Activated CD4-positive, alpha-beta T cell treated with anti-CD3 and anti-CD28 coated beads, Interleukin-2, amount 10 ng/mL, durations not matched to agents 24 days and 14 days (primary cell): ENCODE measurements around the gene SLC43A1. TPM values are rescaled to one million over a fixed set of nuclear protein-coding genes. Genes with fewer than 3 reads are reported as not detected.
"Not testable (repeated sequence)": the region's sequence is repeated elsewhere in the genome, so short reads cannot be mapped to it uniquely, and the experiment has no call there.

ENCODE experiments used
- DNase-seq: peaks from one replicate; pipeline ENCODE4 v3.0.0; 2022
- H3K27ac Mint-ChIP-seq: one replicate; pipeline ENCODE4 v1.8.0; 2022; ENCODE audit warnings: mild to moderate bottlenecking, mixed read lengths
- H3K27me3 Mint-ChIP-seq: one replicate; pipeline ENCODE4 v1.8.0; 2022; ENCODE audit warnings: mixed read lengths
- H3K36me3 Mint-ChIP-seq: one replicate; pipeline ENCODE4 v1.8.0; 2022; ENCODE audit warnings: low read depth, mild to moderate bottlenecking, mixed read lengths
- H3K4me1 Mint-ChIP-seq: one replicate; pipeline ENCODE4 v1.8.0; 2021; ENCODE audit warnings: mixed read lengths
- H3K4me3 Mint-ChIP-seq: one replicate; pipeline ENCODE4 v1.8.0; 2022; ENCODE audit warnings: mild to moderate bottlenecking, moderate library complexity, mixed read lengths
- H3K9me3 Mint-ChIP-seq: one replicate; pipeline ENCODE4 v1.8.0; 2021; ENCODE audit warnings: mixed read lengths
- intact Hi-C: fragments of 100-400 bp; cut with micrococcal nuclease; formaldehyde crosslinking; loops from one replicate; pipeline ENCODE4 v1.15.1; 2023
- total RNA-seq: library from RNA; stranded (reverse); gene quantifications from 2 replicates; pipeline ENCODE4 v1.2.3, GENCODE V29; 2022

SLC43A1 gene
- total RNA-seq, 1 donor from 2014 or later, result 35.8 TPM

DNA sequence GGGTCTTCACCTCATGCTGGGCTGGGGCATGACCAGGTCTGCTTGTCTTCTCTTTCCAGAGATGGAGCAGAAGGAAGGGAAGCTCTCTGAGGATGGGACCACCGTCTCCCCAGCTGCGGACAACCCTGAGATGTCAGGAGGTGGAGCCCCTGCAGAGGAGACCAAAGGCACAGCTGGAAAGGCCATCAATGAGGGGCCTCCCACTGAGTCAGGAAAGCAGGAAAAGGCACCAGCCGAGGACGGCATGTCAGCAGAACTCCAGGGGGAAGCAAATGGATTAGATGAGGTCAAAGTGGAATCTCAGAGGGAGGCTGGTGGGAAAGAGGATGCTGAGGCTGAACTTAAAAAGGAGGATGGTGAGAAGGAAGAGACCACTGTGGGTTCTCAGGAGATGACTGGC is 27.1 kb upstream of the SLC43A1 start:
- Mint-ChIP-seq H3K4me1 (no peaks in the 10 kb centered on the region), H3K4me3 (no peak overlapping the region), H3K9me3 (no peaks in the 10 kb centered on the region), H3K27me3 (no peaks in the 10 kb centered on the region), H3K36me3 (peaks cover 24% of the 10 kb centered on the region), H3K27ac (peak overlapping the region; percentile 9)
- intact Hi-C loops, result no loop called here
- DNase-seq, result no peak

DNA sequence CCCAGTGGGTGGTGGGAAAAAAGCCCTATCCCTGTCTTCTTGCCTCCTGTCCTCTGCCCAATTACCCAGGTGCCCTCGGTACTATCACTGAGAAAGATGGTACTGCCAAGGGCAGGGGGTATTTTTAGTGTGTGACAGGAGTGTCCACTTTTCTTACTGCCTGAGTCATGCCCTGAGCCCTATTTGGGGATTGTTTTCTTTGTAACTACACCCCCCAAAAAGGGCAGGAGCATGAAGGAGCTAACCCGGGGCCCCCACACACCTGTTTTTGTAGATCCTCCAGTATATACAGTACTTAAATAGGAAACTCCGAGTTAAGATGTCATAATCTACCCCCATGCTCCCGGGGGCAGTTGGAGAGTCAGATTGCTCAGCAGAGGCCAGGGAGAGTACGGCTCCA is 25.7 kb upstream of the SLC43A1 start:
- Mint-ChIP-seq H3K4me3 (no peak overlapping the region), H3K27ac (no peak overlapping the region), H3K9me3 (no peaks in the 10 kb centered on the region), H3K4me1 (no peaks in the 10 kb centered on the region), H3K36me3 (peaks cover 18% of the 10 kb centered on the region), H3K27me3 (no peaks in the 10 kb centered on the region)
- DNase-seq, result no peak
- intact Hi-C loops, result no loop called here

DNA sequence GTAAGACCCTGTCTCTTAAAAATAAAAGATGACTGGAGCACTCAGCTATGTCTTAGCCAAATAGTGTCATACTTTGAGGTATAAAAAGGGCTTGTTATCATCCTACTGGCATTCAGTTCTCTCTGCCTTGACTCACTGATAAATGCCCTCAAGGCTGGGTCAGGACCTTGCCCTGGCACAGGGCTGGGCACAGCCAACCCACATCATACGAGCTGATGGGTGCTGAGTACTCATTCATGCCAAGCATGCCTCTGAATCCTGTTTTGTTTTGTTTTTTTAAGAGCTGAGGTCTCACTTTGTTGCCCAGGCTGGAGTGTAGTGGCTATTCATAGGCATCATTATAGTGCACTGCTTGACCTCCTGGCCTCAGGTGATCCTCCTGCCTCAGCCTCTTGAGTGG is 23.8 kb upstream of the SLC43A1 start:
- H3K27me3 Mint-ChIP-seq, result no peaks in the 10 kb centered on the region
- no peaks in the 10 kb centered on the region for H3K4me1 Mint-ChIP-seq
- peaks cover 16% of the 10 kb centered on the region for H3K36me3 Mint-ChIP-seq
- no peak overlapping the region for H3K4me3 Mint-ChIP-seq
- DNase-seq, result no peak
- no peaks in the 10 kb centered on the region for H3K9me3 Mint-ChIP-seq
- intact Hi-C loops, result no loop called here
- no peak overlapping the region for H3K27ac Mint-ChIP-seq

DNA sequence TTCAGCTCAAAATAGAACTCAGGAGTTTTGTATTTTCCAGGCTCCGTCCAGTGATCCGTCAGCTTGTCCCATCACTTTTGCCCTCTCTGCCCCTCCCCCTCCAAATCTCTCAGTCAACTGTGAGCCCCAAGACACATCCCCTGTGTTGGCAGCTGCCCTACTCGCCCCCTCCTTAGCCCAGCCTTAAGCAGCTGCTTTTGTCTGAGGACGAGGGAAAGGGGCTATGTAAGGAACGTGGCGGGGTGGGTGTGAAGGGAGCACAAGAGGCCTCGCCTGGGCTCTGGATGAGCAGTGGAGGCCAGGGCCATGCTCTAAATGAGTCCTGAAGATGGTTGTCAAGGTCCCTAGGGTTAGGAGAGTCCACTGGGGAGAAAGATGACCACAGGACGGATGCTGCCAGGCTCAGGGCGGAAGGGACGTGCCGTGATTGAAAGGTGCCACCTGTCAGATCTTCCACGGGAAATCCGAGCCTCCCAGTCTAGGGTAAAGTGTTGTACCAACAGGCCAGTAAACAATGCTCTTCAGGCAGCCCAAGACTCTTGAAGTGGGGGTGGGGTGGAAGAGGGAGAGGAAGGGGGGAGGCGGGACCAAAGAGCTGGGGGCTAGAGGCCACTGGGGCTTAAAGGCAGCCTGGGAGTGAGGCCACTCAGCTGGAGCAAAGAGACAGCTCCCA is 21.6 kb upstream of the SLC43A1 start, which contains the start of gene SMTNL1:
Gene SMTNL1 (plus strand): TSS at position 649 of the 673 bp plus-strand sequence. CDS start 5,048 bp downstream, outside the sequence.
- no peak for DNase-seq
- Mint-ChIP-seq H3K36me3 (peaks cover 16% of the 10 kb centered on the region), H3K4me1 (peaks cover under 1% of the 10 kb centered on the region), H3K4me3 (no peak within 1 kb of the TSS), H3K27me3 (no peaks in the 10 kb centered on the region), H3K27ac (no peak within 1 kb of the TSS), H3K9me3 (no peaks in the 10 kb centered on the region)
- intact Hi-C loops, result no loop called here

DNA sequence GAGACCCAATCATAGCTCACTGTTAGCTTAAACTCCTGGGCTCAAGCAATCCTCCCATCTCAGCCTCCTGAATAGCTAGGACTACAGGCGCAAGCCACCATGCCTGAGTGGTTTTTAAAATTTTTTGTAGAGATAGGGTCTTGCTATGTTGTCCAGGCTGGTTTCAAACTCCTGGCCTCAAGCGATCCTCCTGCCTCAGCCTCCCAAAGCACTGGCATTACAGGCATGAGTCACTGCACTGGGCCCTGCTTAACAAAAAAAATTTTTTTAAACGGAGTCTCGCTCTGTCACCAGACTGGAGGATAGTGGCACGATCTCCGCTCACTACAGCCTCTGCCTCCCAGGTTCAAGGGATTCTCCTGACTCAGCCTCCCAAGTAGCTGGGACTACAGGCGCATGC is 18.9 kb upstream of the SLC43A1 start:
- Mint-ChIP-seq H3K36me3 (peaks cover 20% of the 10 kb centered on the region), H3K4me1 (peaks cover 17% of the 10 kb centered on the region)
- intact Hi-C loops, H3K9me3 Mint-ChIP-seq, H3K4me3 Mint-ChIP-seq, H3K27ac Mint-ChIP-seq, DNase-seq, H3K27me3 Mint-ChIP-seq: not testable (repeated sequence)

DNA sequence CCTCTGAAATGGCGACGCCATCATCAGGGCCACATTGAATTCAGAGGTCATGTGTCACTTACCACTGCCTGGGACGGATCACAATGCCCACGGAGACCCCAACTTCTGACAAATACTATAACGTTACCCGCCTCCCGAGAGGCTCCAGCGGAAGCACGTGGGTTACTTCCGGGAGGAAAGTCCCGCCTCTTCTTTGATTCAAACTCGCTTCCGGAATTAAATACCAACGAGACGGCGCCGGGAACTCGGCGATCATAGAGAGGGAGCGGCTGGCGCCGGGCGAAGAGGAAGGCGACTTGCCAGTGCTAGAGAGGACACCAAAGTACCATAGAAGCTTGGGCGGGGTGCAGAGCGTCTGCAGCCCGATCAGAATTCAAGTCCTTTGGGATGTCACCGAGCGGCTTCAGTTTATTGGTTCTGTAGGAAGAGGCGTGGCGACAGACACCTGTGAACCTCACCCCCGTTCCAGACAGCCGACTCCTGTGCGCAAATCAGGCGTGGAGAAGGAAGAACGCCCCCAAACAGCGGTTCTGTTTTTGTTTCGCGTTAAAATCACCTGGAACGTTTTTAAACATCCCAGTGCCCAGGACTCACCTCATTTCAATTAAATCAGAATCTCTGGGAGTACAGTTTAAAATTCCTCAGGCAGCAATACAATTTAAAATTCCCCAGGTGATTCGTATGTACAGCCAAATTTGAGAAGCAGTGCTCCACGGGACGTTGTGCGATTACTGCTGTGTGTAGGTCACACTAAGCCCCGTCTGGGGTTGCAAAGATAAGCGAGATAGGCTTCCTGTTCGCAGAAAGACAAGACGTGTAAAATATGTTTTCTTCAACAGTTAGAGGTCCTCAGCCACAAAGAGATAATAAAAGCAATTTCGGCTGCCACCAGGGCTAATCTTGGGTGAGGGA is 15.3 kb upstream of the SLC43A1 start, which contains the start of gene TIMM10:
Gene TIMM10 (minus strand): TSS at position 159 of the 912 bp plus-strand sequence. CDS start 565 bp downstream, outside the sequence.
- intact Hi-C loops, result loop anchor here (1.0 kb wide), 8 partner anchors 35 to 1048 kb away; partner anchors contain the start of genes CLP1, MED19, SELENOH and SSRP1

DNA sequence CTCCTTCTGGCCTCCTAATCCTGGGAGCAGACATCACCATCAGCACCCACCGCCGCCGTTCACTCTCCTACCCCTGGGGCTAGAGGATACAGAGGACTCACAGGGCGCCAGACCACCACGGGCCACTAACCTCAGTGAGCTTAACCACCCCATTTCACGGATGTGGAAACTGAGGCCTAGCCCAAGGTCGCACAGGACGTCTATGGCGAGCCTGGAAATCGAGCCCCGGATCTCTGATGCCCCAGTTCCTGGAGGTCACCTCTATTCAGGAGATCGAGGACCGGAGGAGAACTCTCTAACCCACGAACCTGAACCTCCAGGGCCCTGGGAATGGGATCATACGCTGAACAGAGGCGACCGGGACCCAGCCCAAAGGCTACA is 14.7 kb upstream of the SLC43A1 start:
- intact Hi-C loops, result loop anchor here (1.0 kb wide), 6 partner anchors 105 to 1049 kb away; partner anchors contain the start of genes CLP1, MED19, SELENOH and TMX2
- Mint-ChIP-seq H3K36me3 (peaks cover 18% of the 10 kb centered on the region), H3K9me3 (no peaks in the 10 kb centered on the region), H3K27ac (peak overlapping the region; percentile 85), H3K4me1 (peaks cover 32% of the 10 kb centered on the region), H3K4me3 (peak overlapping the region; percentile 89), H3K27me3 (no peaks in the 10 kb centered on the region)
- DNase-seq, result no peak

More for the DNA sequence above, 15.3 kb upstream of the SLC43A1 start, which contains the start of gene TIMM10:
- DNase-seq, result peak; percentile 98
- Mint-ChIP-seq H3K9me3 (no peaks in the 10 kb centered on the region), H3K27ac (peak within 1 kb of the TSS; percentile 85), H3K4me3 (peak within 1 kb of the TSS; percentile 89), H3K27me3 (no peaks in the 10 kb centered on the region), H3K36me3 (peaks cover 22% of the 10 kb centered on the region), H3K4me1 (peaks cover 32% of the 10 kb centered on the region)

DNA sequence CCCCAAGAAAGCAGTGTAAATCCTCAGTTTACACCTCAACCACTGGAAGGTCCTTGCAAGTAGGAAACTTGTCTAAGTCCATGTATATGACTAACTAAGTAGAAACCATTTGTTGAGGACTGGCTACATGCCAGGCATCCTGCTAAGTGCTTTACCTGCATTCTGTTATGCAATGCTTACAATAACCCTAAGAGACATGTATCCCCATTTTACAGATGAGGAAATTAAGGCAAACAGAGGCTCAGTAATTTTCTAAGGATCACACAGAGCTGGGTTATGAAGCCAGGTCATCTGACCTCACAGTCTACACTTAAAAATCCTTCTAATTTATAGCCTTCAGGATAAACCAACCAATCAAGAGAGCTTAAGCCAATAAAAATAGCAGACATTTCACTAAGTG is 13.5 kb upstream of the SLC43A1 start:
- intact Hi-C loops, result loop anchor here (1.0 kb wide), 1 partner anchor 184 kb away; no protein-coding TSS in a partner anchor
- no peaks in the 10 kb centered on the region for H3K27me3 Mint-ChIP-seq
- H3K9me3 Mint-ChIP-seq, result no peaks in the 10 kb centered on the region
- no peak overlapping the region for H3K4me3 Mint-ChIP-seq
- H3K36me3 Mint-ChIP-seq, result peaks cover 25% of the 10 kb centered on the region
- no peak overlapping the region for H3K27ac Mint-ChIP-seq
- no peak for DNase-seq
- H3K4me1 Mint-ChIP-seq, result peaks cover 34% of the 10 kb centered on the region

DNA sequence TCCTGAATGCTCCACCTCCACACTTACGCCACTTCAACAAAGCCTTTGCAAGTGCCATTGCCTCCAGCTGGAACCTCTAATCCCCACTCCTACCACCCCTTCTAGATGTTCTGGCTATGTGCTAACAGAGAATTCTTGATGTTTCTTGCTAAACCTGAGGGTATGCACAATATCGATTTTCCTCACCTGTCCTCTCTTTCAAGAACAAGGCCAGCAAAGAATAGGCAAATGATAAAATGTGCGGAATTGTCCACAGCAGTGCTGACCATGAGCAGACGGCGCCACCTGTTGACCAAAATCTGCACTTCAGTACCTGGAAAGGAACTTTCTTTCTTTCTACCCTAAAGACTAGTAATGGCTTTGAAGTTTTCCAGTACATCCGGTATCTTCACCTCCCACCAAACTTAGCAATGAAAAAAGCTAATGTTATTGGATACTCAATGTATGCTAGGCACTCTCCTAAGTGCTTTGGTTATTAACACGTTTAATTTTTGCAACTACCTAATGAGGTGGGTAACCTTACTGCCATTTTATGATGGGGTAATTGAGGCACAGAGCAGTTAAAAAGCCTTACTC is 11.6 kb upstream of the SLC43A1 start:
- Mint-ChIP-seq H3K27ac (no peak overlapping the region), H3K9me3 (no peaks in the 10 kb centered on the region), H3K4me1 (peaks cover 34% of the 10 kb centered on the region), H3K36me3 (peaks cover 22% of the 10 kb centered on the region), H3K27me3 (no peaks in the 10 kb centered on the region), H3K4me3 (no peak overlapping the region)
- intact Hi-C loops, result loop anchor here (1.0 kb wide), 3 partner anchors 12 to 70 kb away; partner anchors contain the start of gene SLC43A1
- DNase-seq, result peak; percentile 93

DNA sequence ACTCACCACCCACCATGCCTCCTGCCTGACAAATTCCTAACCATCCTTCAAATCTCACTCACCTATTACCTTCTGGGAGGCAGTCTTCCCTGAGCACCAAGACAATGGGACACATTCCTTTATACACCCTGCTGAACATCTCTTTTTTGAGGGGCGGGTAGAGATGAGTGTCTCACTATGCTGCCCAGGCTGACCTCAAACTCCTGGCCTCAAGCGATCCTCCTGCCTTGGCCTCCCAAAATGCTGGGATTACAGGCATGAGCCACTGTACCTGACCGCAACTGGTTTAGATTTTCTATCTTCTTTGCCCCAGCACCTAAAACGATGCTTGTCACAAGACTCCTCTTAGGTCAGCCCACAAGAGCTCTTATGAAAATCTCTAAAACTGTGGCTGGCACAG is 7.9 kb upstream of the SLC43A1 start:
- no peak overlapping the region for H3K4me3 Mint-ChIP-seq
- H3K36me3 Mint-ChIP-seq, result peaks cover 12% of the 10 kb centered on the region
- H3K27me3 Mint-ChIP-seq, result no peaks in the 10 kb centered on the region
- no peak for DNase-seq
- intact Hi-C loops, result no loop called here
- H3K9me3 Mint-ChIP-seq, result no peaks in the 10 kb centered on the region
- peaks cover 13% of the 10 kb centered on the region for H3K4me1 Mint-ChIP-seq
- peak overlapping the region; percentile 2 for H3K27ac Mint-ChIP-seq

DNA sequence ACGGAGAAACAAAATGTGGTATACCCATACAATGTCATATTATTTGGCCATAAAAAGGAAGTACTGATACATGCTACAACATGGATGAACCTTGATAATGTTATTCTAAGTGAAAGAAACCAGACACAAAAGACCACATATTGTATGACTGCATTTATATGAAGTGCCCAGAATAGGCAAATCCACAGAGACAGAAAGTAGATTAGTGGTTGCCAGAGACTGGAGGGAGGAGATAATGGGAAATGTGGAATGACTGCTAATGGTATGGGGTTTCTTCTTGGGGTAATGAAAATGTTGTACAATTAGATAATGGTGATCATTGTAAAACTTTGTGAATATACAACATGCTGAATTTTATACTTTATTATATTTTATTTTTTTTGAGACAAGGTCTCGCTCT is 5.6 kb upstream of the SLC43A1 start:
- DNase-seq, result no peak
- Mint-ChIP-seq H3K27me3 (peaks cover 2% of the 10 kb centered on the region), H3K9me3 (no peaks in the 10 kb centered on the region), H3K4me3 (no peak overlapping the region), H3K4me1 (peaks cover 6% of the 10 kb centered on the region), H3K36me3 (peaks cover 8% of the 10 kb centered on the region), H3K27ac (no peak overlapping the region)
- intact Hi-C loops, result no loop called here

DNA sequence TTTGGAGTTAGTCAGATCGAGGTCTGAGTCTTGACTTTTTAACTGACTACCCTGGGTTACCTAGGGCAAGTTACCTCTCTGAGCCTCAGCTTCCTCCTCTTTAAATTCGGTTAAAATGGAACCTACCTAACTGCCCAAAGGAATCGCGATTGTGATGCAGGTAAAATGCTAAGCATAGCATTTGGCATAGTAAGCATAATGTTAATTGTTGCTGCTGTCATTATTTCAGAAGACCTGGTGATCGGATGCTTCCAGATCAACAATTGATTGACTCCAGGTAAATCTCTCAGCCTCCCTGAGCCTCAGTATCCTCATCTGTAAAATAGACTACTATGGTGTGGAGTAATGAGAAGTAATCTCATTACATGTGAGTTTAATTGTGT is 550 bp upstream of the SLC43A1 start:
- DNase-seq, result no peak
- intact Hi-C loops, result no loop called here
- H3K4me3 Mint-ChIP-seq, result peak overlapping the region; percentile 97
- peaks cover 2% of the 10 kb centered on the region for H3K36me3 Mint-ChIP-seq
- H3K27me3 Mint-ChIP-seq, result peaks cover 4% of the 10 kb centered on the region
- H3K4me1 Mint-ChIP-seq, result peaks cover 27% of the 10 kb centered on the region
- no peaks in the 10 kb centered on the region for H3K9me3 Mint-ChIP-seq
- H3K27ac Mint-ChIP-seq, result peak overlapping the region; percentile 88

DNA sequence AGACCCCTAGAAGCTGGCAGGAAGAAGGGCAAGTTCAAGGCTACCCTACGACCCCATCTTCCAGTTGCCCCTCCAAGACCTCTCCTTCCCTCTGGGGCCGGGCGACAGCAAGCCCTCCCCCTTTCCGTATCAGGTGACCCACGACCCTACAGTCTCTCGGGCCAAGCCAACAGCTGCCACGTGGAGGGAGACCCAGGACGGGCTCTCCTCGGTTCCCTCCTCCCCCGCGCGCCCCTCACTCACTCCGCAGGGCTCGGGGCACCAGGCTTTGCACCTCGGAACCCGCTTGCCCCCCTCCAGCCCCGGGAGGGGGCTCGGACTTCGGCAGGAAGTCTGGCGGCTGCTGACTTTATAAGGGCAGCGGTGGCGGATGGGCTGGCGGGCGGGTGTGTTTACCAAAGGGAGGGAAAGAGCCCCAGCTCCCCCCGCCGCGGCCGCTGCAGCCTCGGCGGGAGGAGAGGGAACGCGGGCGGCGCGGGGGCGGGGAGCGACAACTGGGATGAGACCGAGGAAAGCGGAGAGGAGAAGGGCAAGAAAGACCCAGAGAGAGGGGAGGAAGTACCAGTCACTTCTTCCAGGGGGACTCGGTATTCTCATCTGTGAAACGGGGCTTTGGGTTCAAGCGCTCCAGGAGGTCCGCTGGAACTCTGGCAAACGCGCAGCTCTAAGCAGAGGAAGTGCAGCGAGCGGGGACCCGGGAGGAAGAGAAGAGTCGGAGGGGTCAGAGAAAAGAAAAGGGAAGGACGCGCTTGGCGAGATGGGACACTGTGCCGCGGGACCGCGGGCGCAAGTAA is 767 bp downstream of the SLC43A1 start:
- H3K36me3 Mint-ChIP-seq, result peaks cover 2% of the 10 kb centered on the region

More for the DNA sequence above, 767 bp downstream of the SLC43A1 start:
- peaks cover 27% of the 10 kb centered on the region for H3K4me1 Mint-ChIP-seq
- peak; percentile 87 for DNase-seq
- H3K27ac Mint-ChIP-seq, result peak overlapping the region; percentile 91
- peaks cover 4% of the 10 kb centered on the region for H3K27me3 Mint-ChIP-seq
- H3K4me3 Mint-ChIP-seq, result peak overlapping the region; percentile 97
- intact Hi-C loops, result loop anchor here (1.0 to 2.0 kb wide), 2 partner anchors 13 to 58 kb away; no protein-coding TSS in a partner anchor
- no peaks in the 10 kb centered on the region for H3K9me3 Mint-ChIP-seq
